ENCODE results near the gene OR1F1. TPM values are rescaled to one million over a fixed set of nuclear protein-coding genes. Genes with fewer than 3 reads are reported as not detected.

OR1F1 gene
- total RNA-seq, 2 experiments from 2014 or later = not detected

GRCh38 chr16:3234543-3234856, 46.5 kb downstream of the OR1F1 start:
- peak overlapping the region; percentile 89 for H3K4me3 Mint-ChIP-seq
- no peaks in the 10 kb centered on the region for H3K27me3 Mint-ChIP-seq
- DNase-seq = no peak
- peaks cover 23% of the 10 kb centered on the region for H3K9me3 Mint-ChIP-seq (ENCODE audit: low read depth)
- POLR2A ChIA-PET = no interaction called here
- intact Hi-C loops (cut with DNase I, micrococcal nuclease) = loop anchor here (2.0 kb wide), 3 partner anchors 20 to 48 kb away; partner anchors contain the start of genes OR1F1 (in 1 of the 2) and ZNF263 (in 1 of the 2)
- H3K4me1 Mint-ChIP-seq = peaks cover 30% of the 10 kb centered on the region
- CTCF ChIA-PET = interaction anchor here (0.7 to 0.9 kb wide), 3 partner anchors 105 to 619 kb away, joined by 3 read pairs; no protein-coding TSS in a partner anchor
- peak overlapping the region; percentile 96 for H3K27ac Mint-ChIP-seq
- no peak for ATAC-seq
- H3K36me3 Mint-ChIP-seq (ENCODE audit: low read depth) = peaks cover 42% of the 10 kb centered on the region

DNA sequence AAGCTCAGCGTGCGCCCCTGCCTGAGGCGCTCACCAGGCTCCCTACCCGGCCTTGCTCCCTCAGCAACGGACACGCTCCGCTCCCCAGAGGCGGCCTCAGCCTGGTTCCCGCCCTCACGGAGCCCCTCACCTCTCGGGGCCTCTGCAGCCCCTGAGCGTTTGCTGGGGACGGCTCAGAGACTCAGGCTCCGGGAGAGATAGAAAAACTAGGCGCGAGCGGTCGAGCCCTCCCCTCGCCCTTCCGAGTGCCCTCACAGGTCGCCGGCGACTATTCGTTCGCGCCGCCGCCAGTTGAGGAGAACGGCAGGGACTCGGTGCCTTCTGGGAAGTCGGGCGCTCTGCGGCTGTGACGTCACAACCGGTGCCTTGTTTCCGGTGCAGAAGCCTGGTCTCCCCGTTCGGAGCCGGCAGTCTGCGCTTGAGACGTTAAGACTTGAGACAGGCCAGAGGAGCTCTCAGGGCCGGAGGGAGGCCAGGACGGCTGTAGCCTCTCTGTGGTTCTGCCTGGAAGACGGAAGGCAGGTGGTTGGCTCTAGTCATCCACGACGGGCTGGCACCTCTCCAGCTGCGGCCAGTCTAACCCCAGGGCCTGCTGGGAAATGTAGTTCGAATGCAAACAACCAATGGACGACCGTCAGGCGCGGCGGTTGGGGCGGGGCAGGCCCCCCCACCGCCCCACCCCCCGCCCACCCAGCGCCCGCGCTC, 47.0 kb downstream of the OR1F1 start, which contains the start of gene ZNF200:
TSS of gene ZNF200 (minus strand) at position 302 of the 705 bp plus-strand sequence. CDS start 1,403 bp downstream, outside the sequence.
- DNase-seq (peak; percentile 98), ATAC-seq (peak; percentile 94)
- Mint-ChIP-seq H3K27ac (peak within 1 kb of the TSS; percentile 96), H3K36me3 (ENCODE audit: low read depth) (peaks cover 39% of the 10 kb centered on the region), H3K4me3 (peak within 1 kb of the TSS; percentile 89), H3K27me3 (peaks cover under 1% of the 10 kb centered on the region), H3K9me3 (ENCODE audit: low read depth) (peaks cover 22% of the 10 kb centered on the region), H3K4me1 (peaks cover 30% of the 10 kb centered on the region)
- ChIA-PET POLR2A (interaction anchor here (0.6 kb wide), 1 partner anchor 153 kb away, joined by 9 read pairs; no protein-coding TSS in a partner anchor), CTCF (interaction anchor here (0.9 to 1.1 kb wide), 2 partner anchors 63 to 106 kb away, joined by 3 read pairs; no protein-coding TSS in a partner anchor)
- intact Hi-C loops (cut with DNase I, micrococcal nuclease) = loop anchor here (1.0 to 2.0 kb wide), 12 partner anchors 20 to 376 kb away; partner anchors contain the start of genes ZNF263 (in 2 of the 2), OR1F1 (in 1 of the 2), SLX4 (in 1 of the 2) and TIGD7 (in 1 of the 2)

DNA sequence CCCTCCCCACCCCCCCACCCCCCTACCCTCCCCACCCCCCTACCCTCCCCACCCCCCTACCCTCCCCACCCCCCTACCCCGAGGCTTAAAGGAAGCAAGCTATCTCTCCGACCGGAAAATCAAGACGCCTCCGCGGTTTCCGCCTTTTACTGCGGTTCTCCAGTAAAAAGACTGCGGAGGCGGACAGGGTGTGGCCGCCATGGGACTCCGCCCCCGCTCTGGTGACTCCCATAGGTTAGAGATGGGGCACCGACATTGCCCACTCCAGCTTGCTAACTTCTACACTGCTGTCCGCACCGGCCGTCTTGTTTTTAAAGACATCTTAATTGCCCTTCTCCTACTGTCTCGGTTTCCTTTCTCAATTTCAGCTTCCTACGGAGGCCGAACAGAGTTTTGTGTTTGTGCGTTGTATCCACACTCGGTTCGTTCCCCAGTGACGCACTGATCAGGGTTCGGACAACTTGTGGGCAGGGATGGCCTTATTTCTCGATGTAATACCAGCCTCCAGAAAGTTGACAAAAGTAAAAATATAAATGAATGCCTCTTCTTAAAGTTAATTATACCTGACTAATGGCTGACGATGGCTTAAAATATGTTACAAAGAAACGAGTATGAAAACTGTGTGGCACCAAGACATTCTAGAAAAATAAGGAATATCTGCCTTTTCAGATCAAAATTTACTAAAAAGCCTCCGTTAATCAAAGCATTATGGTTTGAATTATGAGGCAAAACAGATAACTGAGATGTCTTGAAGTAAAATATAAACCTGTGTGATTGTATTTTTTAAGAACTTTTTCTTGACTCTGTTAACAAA, 48.1 kb downstream of the OR1F1 start:
- CTCF ChIA-PET = interaction anchor here (0.6 to 1.1 kb wide), 4 partner anchors 18 to 74 kb away, joined by 3 read pairs; no protein-coding TSS in a partner anchor
- Mint-ChIP-seq H3K27ac (peak overlapping the region; percentile 65), H3K4me3 (peak overlapping the region; percentile 65), H3K27me3 (peaks cover 3% of the 10 kb centered on the region), H3K9me3 (ENCODE audit: low read depth) (peaks cover 14% of the 10 kb centered on the region), H3K36me3 (ENCODE audit: low read depth) (peaks cover 29% of the 10 kb centered on the region), H3K4me1 (peaks cover 30% of the 10 kb centered on the region)
- DNase-seq (peak; percentile 63), ATAC-seq (no peak)
- intact Hi-C loops (cut with DNase I, micrococcal nuclease) = loop anchor here (1.0 to 2.0 kb wide), 12 partner anchors 21 to 375 kb away; partner anchors contain the start of genes ZNF263 (in 2 of the 2), OR1F1 (in 1 of the 2), SLX4 (in 1 of the 2) and TIGD7 (in 1 of the 2)
- POLR2A ChIA-PET = no interaction called here

DNA sequence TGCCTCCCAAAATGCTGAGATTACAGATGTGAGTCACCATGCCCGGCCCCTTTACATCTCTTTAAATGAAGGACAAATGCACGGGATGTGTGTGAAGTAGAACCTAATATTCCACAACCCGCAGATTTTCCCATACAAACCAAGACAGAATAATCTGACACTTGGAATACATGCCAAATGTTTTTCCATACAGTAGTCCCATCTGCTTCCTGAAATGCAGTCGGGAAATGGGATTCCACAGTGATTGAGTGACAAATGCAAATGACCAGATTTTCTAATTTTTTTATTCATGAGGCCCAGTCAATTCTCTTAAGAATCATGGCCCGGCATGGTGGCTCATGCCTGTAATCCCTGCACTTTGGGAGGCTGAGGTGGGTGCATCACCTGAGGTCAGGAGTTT, 53.8 kb downstream of the OR1F1 start:
- Mint-ChIP-seq H3K4me3 (no peak overlapping the region), H3K36me3 (ENCODE audit: low read depth) (no peaks in the 10 kb centered on the region), H3K4me1 (peaks cover 3% of the 10 kb centered on the region), H3K9me3 (ENCODE audit: low read depth) (peaks cover 2% of the 10 kb centered on the region), H3K27ac (no peak overlapping the region), H3K27me3 (peaks cover 5% of the 10 kb centered on the region)
- ChIA-PET POLR2A (no interaction called here), CTCF (no interaction called here)
- ATAC-seq (no peak), DNase-seq (no peak)
- intact Hi-C loops (cut with DNase I, micrococcal nuclease) = no loop called here

- DNase-seq = no peak
- intact Hi-C loops (cut with DNase I, micrococcal nuclease) = no loop called here
- Mint-ChIP-seq H3K27me3 (peaks cover 5% of the 10 kb centered on the region), H3K36me3 (ENCODE audit: low read depth) (no peaks in the 10 kb centered on the region), H3K4me3 (no peak overlapping the region), H3K9me3 (ENCODE audit: low read depth) (no peaks in the 10 kb centered on the region), H3K27ac (no peak overlapping the region), H3K4me1 (peaks cover 3% of the 10 kb centered on the region)
- POLR2A ChIA-PET = no interaction called here
- ATAC-seq = no peak
- CTCF ChIA-PET = no interaction called here
Observed at GRCh38 chr16:3242709-3243108, 54.7 kb downstream of the OR1F1 start.

DNA sequence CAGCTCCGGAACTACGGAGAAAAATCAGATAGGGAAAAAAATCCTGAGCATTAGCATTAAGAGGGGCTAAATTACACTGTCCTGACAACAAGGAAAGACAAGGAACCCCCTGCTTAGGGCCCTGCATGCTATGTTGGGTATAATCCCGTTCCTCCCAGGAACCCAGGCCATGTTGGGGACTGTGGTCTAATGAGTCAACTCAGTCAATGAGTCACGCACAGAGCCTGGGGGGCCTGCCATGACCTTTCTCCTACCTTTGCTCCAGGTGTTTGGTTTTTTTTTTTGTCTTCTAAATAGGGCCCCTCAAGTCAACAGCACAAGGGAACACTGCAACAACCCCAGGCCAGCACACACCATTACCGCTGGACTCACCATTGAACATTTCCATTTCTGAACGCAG, 55.9 kb downstream of the OR1F1 start:
- Mint-ChIP-seq H3K27me3 (peaks cover 5% of the 10 kb centered on the region), H3K9me3 (ENCODE audit: low read depth) (no peaks in the 10 kb centered on the region), H3K4me1 (peaks cover 3% of the 10 kb centered on the region), H3K36me3 (ENCODE audit: low read depth) (no peaks in the 10 kb centered on the region), H3K4me3 (no peak overlapping the region), H3K27ac (no peak overlapping the region)
- ChIA-PET CTCF (interaction anchor here (0.9 kb wide), 1 partner anchor 23 kb away, joined by 4 read pairs; no protein-coding TSS in a partner anchor), POLR2A (no interaction called here)
- peak; percentile 53 for ATAC-seq
- intact Hi-C loops (cut with DNase I, micrococcal nuclease) = no loop called here
- DNase-seq = no peak

- intact Hi-C loops (cut with DNase I, micrococcal nuclease) = no loop called here
- no peak for ATAC-seq
- no peaks in the 10 kb centered on the region for H3K9me3 Mint-ChIP-seq (ENCODE audit: low read depth)
- POLR2A ChIA-PET = no interaction called here
- H3K4me1 Mint-ChIP-seq = peaks cover 3% of the 10 kb centered on the region
- CTCF ChIA-PET = interaction anchor here (0.5 kb wide), 1 partner anchor 295 kb away, joined by 3 read pairs; no protein-coding TSS in a partner anchor
- H3K27me3 Mint-ChIP-seq = peaks cover 2% of the 10 kb centered on the region
- no peak for DNase-seq
- H3K36me3 Mint-ChIP-seq (ENCODE audit: low read depth) = no peaks in the 10 kb centered on the region
- no peak overlapping the region for H3K27ac Mint-ChIP-seq
- H3K4me3 Mint-ChIP-seq = no peak overlapping the region
Observed at GRCh38 chr16:3246002-3246401, 58.0 kb downstream of the OR1F1 start.

DNA sequence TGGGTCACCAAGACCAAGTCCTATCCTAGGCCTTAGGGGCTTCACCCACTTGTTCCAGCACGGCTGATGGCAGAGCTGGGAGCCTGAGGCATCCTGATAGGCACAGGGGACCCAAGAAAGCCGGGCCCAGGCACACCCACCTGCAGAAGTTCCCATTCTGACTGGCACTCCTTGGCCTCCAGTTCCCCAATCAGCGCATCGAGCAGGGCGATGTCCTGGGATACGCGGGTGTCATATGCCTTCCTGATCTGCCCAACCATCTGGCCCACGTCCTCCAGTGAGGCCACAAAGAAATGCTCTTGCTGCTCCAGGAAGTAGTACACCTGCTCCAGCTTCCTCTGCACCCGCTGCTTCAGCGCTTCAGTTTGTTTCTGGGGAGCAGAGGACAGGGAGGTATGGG, 58.9 kb downstream of the OR1F1 start:
- no peak for ATAC-seq
- peaks cover 2% of the 10 kb centered on the region for H3K27me3 Mint-ChIP-seq
- no peak overlapping the region for H3K4me3 Mint-ChIP-seq
- H3K36me3 Mint-ChIP-seq (ENCODE audit: low read depth) = no peaks in the 10 kb centered on the region
- DNase-seq = no peak
- peaks cover 3% of the 10 kb centered on the region for H3K4me1 Mint-ChIP-seq
- H3K27ac Mint-ChIP-seq = no peak overlapping the region
- ChIA-PET CTCF (no interaction called here), POLR2A (no interaction called here)
- intact Hi-C loops (cut with DNase I, micrococcal nuclease) = no loop called here
- H3K9me3 Mint-ChIP-seq (ENCODE audit: low read depth) = no peaks in the 10 kb centered on the region

- ATAC-seq (no peak), DNase-seq (no peak)
- no peaks in the 10 kb centered on the region for H3K36me3 Mint-ChIP-seq (ENCODE audit: low read depth)
- H3K9me3 Mint-ChIP-seq (ENCODE audit: low read depth) = no peaks in the 10 kb centered on the region
- H3K4me3 Mint-ChIP-seq = no peak overlapping the region
- peaks cover 2% of the 10 kb centered on the region for H3K27me3 Mint-ChIP-seq
- CTCF ChIA-PET = interaction anchor here (0.7 kb wide), 1 partner anchor 253 kb away, joined by 3 read pairs; no protein-coding TSS in a partner anchor
- intact Hi-C loops (cut with DNase I, micrococcal nuclease) = no loop called here
- H3K27ac Mint-ChIP-seq = no peak overlapping the region
- POLR2A ChIA-PET = no interaction called here
- peaks cover 3% of the 10 kb centered on the region for H3K4me1 Mint-ChIP-seq
Observed at GRCh38 chr16:3248596-3248995, 60.6 kb downstream of the OR1F1 start.

DNA sequence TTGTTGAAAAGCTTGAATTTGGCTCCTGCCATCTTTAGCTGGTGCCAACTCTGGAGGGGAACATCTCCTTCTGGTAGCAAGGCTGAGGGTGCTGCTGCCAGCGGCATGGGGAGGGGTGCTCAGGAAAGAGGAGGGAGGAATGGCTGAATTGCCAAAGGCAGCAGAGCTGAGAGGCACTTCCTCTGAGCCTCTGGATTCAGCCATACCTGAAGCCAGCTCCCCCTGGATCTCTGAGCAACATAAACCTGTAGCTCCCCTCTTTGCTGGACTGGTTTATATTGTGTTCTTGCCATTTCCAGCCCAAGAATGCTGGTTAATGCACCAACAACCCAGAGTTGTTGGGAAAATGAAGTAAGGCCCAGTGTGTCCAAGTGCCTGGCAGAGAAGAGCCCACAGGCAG, 61.0 kb downstream of the OR1F1 start:
- ATAC-seq (no peak), DNase-seq (no peak)
- no peaks in the 10 kb centered on the region for H3K36me3 Mint-ChIP-seq (ENCODE audit: low read depth)
- peaks cover 2% of the 10 kb centered on the region for H3K27me3 Mint-ChIP-seq
- H3K27ac Mint-ChIP-seq = no peak overlapping the region
- ChIA-PET POLR2A (interaction anchor here (0.6 kb wide), 1 partner anchor 194 kb away, joined by 3 read pairs; the partner anchor contains the start of genes NAA60 and ZNF597), CTCF (interaction anchor here (0.7 kb wide), 1 partner anchor 253 kb away, joined by 3 read pairs; no protein-coding TSS in a partner anchor)
- no peaks in the 10 kb centered on the region for H3K9me3 Mint-ChIP-seq (ENCODE audit: low read depth)
- intact Hi-C loops (cut with DNase I, micrococcal nuclease) = no loop called here
- H3K4me3 Mint-ChIP-seq = no peak overlapping the region
- peaks cover 2% of the 10 kb centered on the region for H3K4me1 Mint-ChIP-seq

GRCh38 chr16:3249451-3249850, 61.4 kb downstream of the OR1F1 start:
- CTCF ChIA-PET = no interaction called here
- POLR2A ChIA-PET = interaction anchor here (0.6 kb wide), 1 partner anchor 194 kb away, joined by 3 read pairs; the partner anchor contains the start of genes NAA60 and ZNF597

More at GRCh38 chr16:3249451-3249850, 61.4 kb downstream of the OR1F1 start:
- H3K4me1 Mint-ChIP-seq = no peaks in the 10 kb centered on the region
- DNase-seq = no peak
- H3K36me3 Mint-ChIP-seq (ENCODE audit: low read depth) = no peaks in the 10 kb centered on the region
- no peaks in the 10 kb centered on the region for H3K9me3 Mint-ChIP-seq (ENCODE audit: low read depth)
- ATAC-seq = no peak
- intact Hi-C loops (cut with DNase I, micrococcal nuclease) = no loop called here
- no peak overlapping the region for H3K4me3 Mint-ChIP-seq
- H3K27me3 Mint-ChIP-seq = peaks cover 2% of the 10 kb centered on the region
- no peak overlapping the region for H3K27ac Mint-ChIP-seq
